K562 (cell line): ENCODE data around the gene CDC42EP3. TPM values are rescaled to one million over a fixed set of nuclear protein-coding genes. Genes with fewer than 3 reads are reported as not detected.

Experiments
- ATAC-seq: fragments of 200-7000 bp; cut with Tn5 transposase; 3 replicates; pipeline ENCODE4 v1.9.1; 2020; ENCODE audit warnings: moderate library complexity
- BruUV-seq: library from RNA; stranded (reverse); fragments of 400-500 nt; replicated peaks from 2 replicates; lab custom pipeline; 2021; lab: Mats Ljungman, UMichigan
- CTCF ChIA-PET: fragments of 300-600 bp; formaldehyde crosslinking; extraction: SDS; loops from one replicate; lab custom pipeline; 2021; ENCODE audit warnings: low intra/inter-chr PET ratio; lab: Yijun Ruan, JAX
- POLR2A ChIA-PET: fragments of 300-600, 350-650 bp; sonication (Branson Sonifier 250); formaldehyde crosslinking; extraction: SDS; loops from one replicate; lab custom pipeline; 2021; ENCODE audit warnings: antibody characterized with exemption, inconsistent platforms; lab: Yijun Ruan, JAX
- DNase-seq, 4 experiments: peaks; one replicate each; pipeline versions ENCODE4 v3.0.0 to v3.0.0-alpha.2; 2011 to 2018; ENCODE audit warnings: low spot score in 3 of 4, mixed read lengths in 3 of 4; ENCODE audit errors: extremely low read depth in 1 of 4
- FAIRE-seq: peaks from 2 replicates; lab custom pipeline; 2011; peaks lifted over from hg19 to GRCh38; lab: Jason Lieb, UNC
- H2AFZ ChIP-seq: 2 replicates; pipeline ENCODE4 v1.6.0; 2011; ENCODE audit warnings: low read depth, low read length, control low read depth, inconsistent platforms
- H3K27ac ChIP-seq: fragments of 200-600 bp; 3 replicates; pipeline ENCODE4 v1.8.0; 2011; ENCODE audit warnings: low read depth, mild to moderate bottlenecking, control low read depth, inconsistent platforms, low read length, moderate library complexity, mixed read lengths; ENCODE audit errors: extremely low read depth
- H3K27me3 ChIP-seq, 2 experiments: fragments of 300-600 bp in 1 of 2; 2 replicates in 1 of 2; 3 replicates in 1 of 2; pipeline versions ENCODE4 v1.6.0 to v1.8.0; 2011; ENCODE audit warnings: inconsistent platforms in 2 of 2, low read length in 2 of 2, mild to moderate bottlenecking in 1 of 2, mixed read lengths in 1 of 2, moderate library complexity in 1 of 2; ENCODE audit not compliant: control insufficient read depth in 2 of 2, insufficient read depth in 2 of 2
- H3K36me3 ChIP-seq: fragments of 300-600 bp; 3 replicates; pipeline ENCODE4 v1.8.0; 2011; ENCODE audit warnings: mild to moderate bottlenecking, low read length, inconsistent platforms; ENCODE audit not compliant: control insufficient read depth, insufficient read depth
- H3K4me1 ChIP-seq, 2 experiments: fragments of 200-600 bp in 1 of 2; replicated peaks in 1 of 2; 2 replicates in 1 of 2; 3 replicates in 1 of 2; pipeline versions ENCODE4 v1.5.1 to v1.8.0; 2011; ENCODE audit warnings: inconsistent platforms in 2 of 2, low read length in 2 of 2, mild to moderate bottlenecking in 1 of 2, mixed read lengths in 1 of 2, moderate library complexity in 1 of 2; ENCODE audit not compliant: control insufficient read depth in 2 of 2, insufficient read depth in 2 of 2
- H3K4me2 ChIP-seq: 2 replicates; pipeline ENCODE4 v1.6.1; 2011; ENCODE audit warnings: low read length, control low read depth, inconsistent platforms, mixed read lengths; ENCODE audit not compliant: insufficient read depth
- H3K4me3 ChIP-seq: fragments of 200-600 bp; sonication (generic), shearing (Covaris generic); 2 replicates; pipeline ENCODE4 v1.5.1; 2016; ENCODE audit warnings: control low read depth, inconsistent platforms
- H3K79me2 ChIP-seq: fragments of 200-600 bp; 3 replicates; pipeline ENCODE4 v1.8.0; 2011; ENCODE audit warnings: low read length, inconsistent platforms; ENCODE audit not compliant: control insufficient read depth, insufficient read depth
- H3K9ac ChIP-seq, 2 experiments: 2 replicates each; pipeline versions ENCODE4 v1.6.0 to v1.6.1; 2011; ENCODE audit warnings: low read depth in 2 of 2, low read length in 2 of 2, control low read depth in 1 of 2, inconsistent platforms in 1 of 2, mild to moderate bottlenecking in 1 of 2, mixed read lengths in 1 of 2; ENCODE audit not compliant: insufficient read depth in 1 of 2
- H3K9me1 ChIP-seq: one replicate; pipeline ENCODE4 v1.6.0; 2011; ENCODE audit warnings: inconsistent platforms, mild to moderate bottlenecking, low read length, moderate library complexity; ENCODE audit not compliant: control insufficient read depth, insufficient read depth
- H3K9me3 ChIP-seq: replicated peaks from 2 replicates; pipeline ENCODE4 v1.5.1; 2011; ENCODE audit warnings: low read depth, low read length, inconsistent platforms; ENCODE audit not compliant: control insufficient read depth, insufficient read depth
- H4K20me1 ChIP-seq: replicated peaks from 2 replicates; pipeline ENCODE4 v1.6.1; 2011; ENCODE audit warnings: low read length, inconsistent platforms, mixed read lengths; ENCODE audit not compliant: control insufficient read depth, insufficient read depth
- AFF1 ChIP-seq, 2 experiments: fragments of 450-650 bp; IDR thresholded peaks; 2 replicates each; pipeline ENCODE4 v1.6.1; 2018; ENCODE audit warnings: mild to moderate bottlenecking in 2 of 2, low read depth in 1 of 2; ENCODE audit not compliant: partially characterized antibody in 2 of 2
- ESRRB ChIP-seq: fragments of 250-450 bp; sonication (Bioruptor Pico); IDR thresholded peaks from 2 replicates; pipeline ENCODE4 v1.5.0; 2020; ENCODE audit warnings: mild to moderate bottlenecking, moderate library complexity, borderline replicate concordance
- ETV5 ChIP-seq: sonication (generic); formaldehyde crosslinking; IDR thresholded peaks from 2 replicates; pipeline ENCODE4 v1.4.0; 2020; ENCODE audit warnings: low read depth, mild to moderate bottlenecking, missing genetic modification reagents
- FOSL1 ChIP-seq: fragments of 200-800 bp; sonication (Bioruptor generic); conservative IDR thresholded peaks from 2 replicates; pipeline ENCODE4 v1.6.1; 2016; ENCODE audit warnings: missing genetic modification characterization, missing compliant biosample characterization
- FOXO4 ChIP-seq: fragments of 450-650 bp; formaldehyde crosslinking; IDR thresholded peaks from 2 replicates; pipeline ENCODE4 v1.4.0; 2020; ENCODE audit warnings: mild to moderate bottlenecking, moderate library complexity
- IFI16 ChIP-seq: fragments of 250-450 bp; sonication (Bioruptor Pico); IDR thresholded peaks from 2 replicates; pipeline ENCODE4 v2.1.2; 2022; ENCODE audit warnings: mild to moderate bottlenecking, inconsistent platforms
- ILF3 ChIP-seq: fragments of 450-650 bp; IDR thresholded peaks from 2 replicates; pipeline ENCODE4 v1.6.1; 2018; ENCODE audit warnings: antibody characterized with exemption, mild to moderate bottlenecking, moderate library complexity, borderline replicate concordance
- NCOA1 ChIP-seq: fragments of 450-650 bp; IDR thresholded peaks from 2 replicates; pipeline ENCODE4 v1.6.1; 2016; ENCODE audit warnings: low read depth
- NCOA4 ChIP-seq: fragments of 450-650 bp; IDR thresholded peaks from 2 replicates; pipeline ENCODE4 v1.6.1; 2018; ENCODE audit warnings: mild to moderate bottlenecking; ENCODE audit not compliant: partially characterized antibody
- NUFIP1 ChIP-seq: fragments of 450-650 bp; IDR thresholded peaks from 2 replicates; pipeline ENCODE4 v1.6.1; 2018; ENCODE audit not compliant: partially characterized antibody
- RNF2 ChIP-seq: sonication (generic); IDR thresholded peaks from 2 replicates; pipeline ENCODE4 v1.6.1; 2016
- STAT5A ChIP-seq: IDR thresholded peaks from 2 replicates; pipeline ENCODE4 v1.6.1; 2012; ENCODE audit warnings: low read length, inconsistent platforms, borderline replicate concordance
- TRIM24 ChIP-seq, 2 experiments: fragments of 450-650 bp; IDR thresholded peaks; 2 replicates each; pipeline ENCODE4 v1.6.1; 2016
- ZC3H4 ChIP-seq: sonication (generic); formaldehyde crosslinking; IDR thresholded peaks from 2 replicates; pipeline ENCODE4 v1.9.0; 2021; ENCODE audit warnings: missing genetic modification reagents, borderline replicate concordance
- ZNF398 ChIP-seq: fragments of 250-450 bp; sonication (Bioruptor Pico); IDR thresholded peaks from 2 replicates; pipeline ENCODE4 v1.8.0; 2021; ENCODE audit warnings: moderate library complexity, mild to moderate bottlenecking, inconsistent platforms
- ZNF431 ChIP-seq: sonication (generic); formaldehyde crosslinking; IDR thresholded peaks from 2 replicates; pipeline ENCODE4 v1.8.0; 2022; ENCODE audit warnings: mild to moderate bottlenecking, missing genetic modification reagents
- WGBS: fragments of 100-300 bp; shearing (Covaris generic); methylation state at CpG from one replicate; pipeline ENCODE4 v1.1.6; 2016; ENCODE audit warnings: low coverage, mixed read lengths; ENCODE audit not compliant: insufficient coverage; ENCODE audit errors: missing lambda C conversion rate; 5-methylcytosine and 5-hydroxymethylcytosine counted together
- in situ Hi-C: fragments of 300-500 bp; cut with MboI; formaldehyde crosslinking; loops from 4 replicates; pipeline ENCODE4 v1.15.0; 2018; ENCODE audit warnings: inconsistent platforms, mixed read lengths
- intact Hi-C: fragments of 100-400 bp; cut with micrococcal nuclease; formaldehyde crosslinking; loops from 2 replicates; pipeline ENCODE4 v1.14.2; 2022
- polyA plus RNA-seq, 8 experiments: library from polyadenylated mRNA; depleted of rRNA in 4 of 8; stranded (reverse) in 5 of 8; unstranded in 3 of 8; fragments of >200 nt; fragmentation: Nextera tagmentation in 2 of 8; fragmentation: Illumina TruSeq in 1 of 8; extraction: Ambion mirVana in 2 of 8; extraction: Trizol in 1 of 8; gene quantifications; 2 replicates each; pipeline versions ENCODE4 v1.2.1 to v1.2.3, GENCODE V29; 2011 to 2014; ENCODE audit warnings: inconsistent platforms in 1 of 8, missing spikeins in 1 of 8
- total RNA-seq, 7 experiments: library from RNA; depleted of rRNA in 6 of 7; stranded (reverse); fragments of >200 nt in 6 of 7; fragmentation: Illumina TruSeq in 2 of 7; extraction: Trizol in 2 of 7; gene quantifications; 2 replicates each; pipeline versions ENCODE4 v1.2.1 to v1.2.3, GENCODE V29; 2011 to 2021; ENCODE audit warnings: low replicate concordance in 1 of 7

The CDC42EP3 gene
- total and polyA plus RNA-seq, 9 of the 15 experiments (the other 6 are each of a cell fraction or from before 2014, with no cell fraction given), result 0.72 to 6.4 (median 2.0) TPM

GRCh38 chr2:37602040-37602439 lies 69.4 kb downstream of the CDC42EP3 start:
- H3K27ac ChIP-seq, result no peak overlapping the region
- TF ChIP-seq ESRRB (CRISPR knock-in tag) (no peak), IFI16 (no peak), FOXO4 (CRISPR knock-in tag) (no peak), ZNF398 (CRISPR knock-in tag) (no peak), NUFIP1 (no peak), AFF1 (IDR thresholded peaks at IDR 0.05; ENCODE audit: low read depth in 1 of 2, partially characterized antibody in 2 of 2) (no peak), TRIM24 (IDR thresholded peaks at IDR 0.05) (no peak), ZC3H4 (no peak), ETV5 (CRISPR knock-in tag) (no peak), STAT5A (no peak), ILF3 (no peak), ZNF431 (CRISPR knock-in tag) (no peak), RNF2 (no peak), NCOA1 (no peak), FOSL1 (tag) (no peak), NCOA4 (no peak)
- H3K79me2 ChIP-seq, result no peaks in the 10 kb centered on the region
- no peak overlapping the region for H3K9ac ChIP-seq
- intact Hi-C loops, result no loop called here
- BruUV-seq, result no TSS peak
- H3K27me3 ChIP-seq, result no peaks in the 10 kb centered on the region
- 29% methylated on average over 2 of the region's 2 CpGs for WGBS
- ATAC-seq, result no peak
- in situ Hi-C loops, result no loop called here
- no peaks in the 10 kb centered on the region for H4K20me1 ChIP-seq
- DNase-seq, result no peak
- no peak overlapping the region for H3K4me3 ChIP-seq
- H2AFZ ChIP-seq, result no peak overlapping the region
- POLR2A ChIA-PET, result no interaction called here
- no peaks in the 10 kb centered on the region for H3K9me3 ChIP-seq
- FAIRE-seq, result no peak
- CTCF ChIA-PET, result no interaction called here
- H3K9me1 ChIP-seq, result no peaks in the 10 kb centered on the region
- no peaks in the 10 kb centered on the region for H3K36me3 ChIP-seq
- no peak overlapping the region for H3K4me2 ChIP-seq
- no peaks in the 10 kb centered on the region; a peak in 2 of 5 replicates for H3K4me1 ChIP-seq
